ENCODE results near the gene PLXNA4.

The PLXNA4 gene

GRCh38 chr7:132362059-132362458 is 214.2 kb downstream of the PLXNA4 start:
- TF ChIP-seq REST (IDR thresholded peaks at IDR 0.05; ENCODE audit: insufficient read depth in 1 of 2, low read depth in 2 of 2, low read length in 2 of 2) = no peak
- TF ChIP-seq SIN3A (IDR thresholded peaks at IDR 0.05; ENCODE audit: borderline replicate concordance, insufficient read depth, low read length) = no peak
- no peak for TF ChIP-seq FOXP2 (optimal IDR thresholded peaks at IDR 0.05; ENCODE audit: borderline replicate concordance, extremely low read depth, extremely low read length, insufficient read depth)
- TF ChIP-seq TAF1 (IDR thresholded peaks at IDR 0.05; ENCODE audit: borderline replicate concordance, insufficient read depth, low read length) = no peak
- TF ChIP-seq POLR2AphosphoS5 (IDR thresholded peaks at IDR 0.05; ENCODE audit: low read depth, low read length) = no peak

- TF ChIP-seq TAF1 (IDR thresholded peaks at IDR 0.05; ENCODE audit: borderline replicate concordance, insufficient read depth, low read length) (no peak), SIN3A (IDR thresholded peaks at IDR 0.05; ENCODE audit: borderline replicate concordance, insufficient read depth, low read length) (no peak), POLR2AphosphoS5 (IDR thresholded peaks at IDR 0.05; ENCODE audit: low read depth, low read length) (no peak), REST (IDR thresholded peaks at IDR 0.05; ENCODE audit: insufficient read depth in 1 of 2, low read depth in 2 of 2, low read length in 2 of 2) (no peak), FOXP2 (optimal IDR thresholded peaks at IDR 0.05; ENCODE audit: borderline replicate concordance, extremely low read depth, extremely low read length, insufficient read depth) (no peak)
These were observed 215.1 kb downstream of the PLXNA4 start for GRCh38 chr7:132361146-132361545.

- no peak for TF ChIP-seq TAF1 (IDR thresholded peaks at IDR 0.05; ENCODE audit: borderline replicate concordance, insufficient read depth, low read length)
- no peak for TF ChIP-seq POLR2AphosphoS5 (IDR thresholded peaks at IDR 0.05; ENCODE audit: low read depth, low read length)
- no peak for TF ChIP-seq REST (IDR thresholded peaks at IDR 0.05; ENCODE audit: insufficient read depth in 1 of 2, low read depth in 2 of 2, low read length in 2 of 2)
- TF ChIP-seq FOXP2 (optimal IDR thresholded peaks at IDR 0.05; ENCODE audit: borderline replicate concordance, extremely low read depth, extremely low read length, insufficient read depth) = no peak
- TF ChIP-seq SIN3A (IDR thresholded peaks at IDR 0.05; ENCODE audit: borderline replicate concordance, insufficient read depth, low read length) = no peak
These were observed 216.5 kb downstream of the PLXNA4 start for GRCh38 chr7:132359743-132360142.

- no peak for TF ChIP-seq TAF1 (IDR thresholded peaks at IDR 0.05; ENCODE audit: borderline replicate concordance, insufficient read depth, low read length)
- no peak for TF ChIP-seq POLR2AphosphoS5 (IDR thresholded peaks at IDR 0.05; ENCODE audit: low read depth, low read length)
- no peak for TF ChIP-seq FOXP2 (optimal IDR thresholded peaks at IDR 0.05; ENCODE audit: borderline replicate concordance, extremely low read depth, extremely low read length, insufficient read depth)
- TF ChIP-seq REST (IDR thresholded peaks at IDR 0.05; ENCODE audit: insufficient read depth in 1 of 2, low read depth in 2 of 2, low read length in 2 of 2) = no peak; a peak in 1 of 4 replicates
- no peak for TF ChIP-seq SIN3A (IDR thresholded peaks at IDR 0.05; ENCODE audit: borderline replicate concordance, insufficient read depth, low read length)
These were observed 221.2 kb downstream of the PLXNA4 start for GRCh38 chr7:132355048-132355447.

- TF ChIP-seq SIN3A (IDR thresholded peaks at IDR 0.05; ENCODE audit: borderline replicate concordance, insufficient read depth, low read length) (no peak), POLR2AphosphoS5 (IDR thresholded peaks at IDR 0.05; ENCODE audit: low read depth, low read length) (no peak), TAF1 (IDR thresholded peaks at IDR 0.05; ENCODE audit: borderline replicate concordance, insufficient read depth, low read length) (no peak), FOXP2 (optimal IDR thresholded peaks at IDR 0.05; ENCODE audit: borderline replicate concordance, extremely low read depth, extremely low read length, insufficient read depth) (no peak), REST (IDR thresholded peaks at IDR 0.05; ENCODE audit: insufficient read depth in 1 of 2, low read depth in 2 of 2, low read length in 2 of 2) (no peak)
These were observed 221.7 kb downstream of the PLXNA4 start for GRCh38 chr7:132354527-132354926.
